IMR-90 (cell line): ENCODE measurements around the gene KRT6C. TPM values are rescaled to one million over a fixed set of nuclear protein-coding genes. Genes with fewer than 3 reads are reported as not detected.

Experiments used
- ATAC-seq: fragments of 200-7000 bp; cut with Tn5 transposase; 2 replicates; pipeline ENCODE4 v1.9.1; 2020; ENCODE audit warnings: low read depth, mild to moderate bottlenecking, moderate library complexity
- BruUV-seq: library from RNA; stranded (reverse); fragments of 400-500 nt; replicated peaks from 2 replicates; lab custom pipeline; 2021; lab: Mats Ljungman, UMichigan
- CTCF ChIA-PET: fragments of 300-600 bp; formaldehyde crosslinking; extraction: SDS; loops from one replicate; lab custom pipeline; 2021; ENCODE audit warnings: antibody characterized with exemption; lab: Yijun Ruan, JAX
- POLR2A ChIA-PET: fragments of 300-600 bp; sonication (Branson Sonifier 250); formaldehyde crosslinking; loops from one replicate; lab custom pipeline; 2022; ENCODE audit warnings: antibody characterized with exemption; ENCODE audit not compliant: unreplicated experiment; lab: Charles Lee
- DNase-seq: peaks from one replicate; pipeline ENCODE4 v3.0.0; 2013
- H2AFZ ChIP-seq: replicated peaks from 2 replicates; pipeline ENCODE3; 2013; ENCODE audit warnings: low read length, mild to moderate bottlenecking; ENCODE audit not compliant: poor library complexity
- H2AK5ac ChIP-seq: 2 replicates; pipeline ENCODE4 v1.6.1; 2013; ENCODE audit warnings: low read depth, low read length, inconsistent platforms
- H2AK9ac ChIP-seq: replicated peaks from 2 replicates; pipeline ENCODE3; 2013; ENCODE audit warnings: mild to moderate bottlenecking, low read depth, low read length, moderate library complexity; ENCODE audit not compliant: poor library complexity
- H2BK120ac ChIP-seq: 2 replicates; pipeline ENCODE4 v1.6.1; 2013; ENCODE audit warnings: low read depth, low read length, inconsistent platforms
- H2BK15ac ChIP-seq: 3 replicates; pipeline ENCODE4 v1.6.1; 2013; ENCODE audit warnings: low read depth, low read length, inconsistent platforms
- H2BK20ac ChIP-seq: 2 replicates; pipeline ENCODE4 v1.6.1; 2013; ENCODE audit warnings: low read depth, mild to moderate bottlenecking, inconsistent platforms, low read length, moderate library complexity
- H2BK5ac ChIP-seq: 2 replicates; pipeline ENCODE4 v1.6.1; 2013; ENCODE audit warnings: mild to moderate bottlenecking, low read depth, low read length, inconsistent platforms; ENCODE audit not compliant: poor library complexity, severe bottlenecking
- H3K14ac ChIP-seq: replicated peaks from 2 replicates; pipeline ENCODE4 v1.6.1; 2013; ENCODE audit warnings: low read depth, low read length, inconsistent platforms
- H3K18ac ChIP-seq: 2 replicates; pipeline ENCODE4 v1.6.1; 2013; ENCODE audit warnings: low read depth, low read length, control low read depth
- H3K23ac ChIP-seq: 2 replicates; pipeline ENCODE4 v1.6.1; 2013; ENCODE audit warnings: low read depth, low read length, inconsistent platforms
- H3K27ac ChIP-seq: 2 replicates; pipeline ENCODE4 v1.5.1; 2013; ENCODE audit warnings: mild to moderate bottlenecking, control low read depth, low read length; ENCODE audit not compliant: insufficient read depth
- H3K27me3 ChIP-seq: 2 replicates; pipeline ENCODE4 v1.6.1; 2013; ENCODE audit warnings: low read length; ENCODE audit not compliant: control insufficient read depth, insufficient read depth
- H3K36me3 ChIP-seq: 2 replicates; pipeline ENCODE4 v1.6.1; 2013; ENCODE audit warnings: low read length, mixed read lengths; ENCODE audit not compliant: control insufficient read depth, insufficient read depth
- H3K4ac ChIP-seq: 2 replicates; pipeline ENCODE4 v1.6.1; 2013; ENCODE audit warnings: low read depth, low read length, inconsistent platforms
- H3K4me1 ChIP-seq: 2 replicates; pipeline ENCODE4 v1.6.1; 2013; ENCODE audit warnings: low read length, mixed read lengths; ENCODE audit not compliant: control insufficient read depth, insufficient read depth
- H3K4me2 ChIP-seq: 2 replicates; pipeline ENCODE4 v1.6.1; 2013; ENCODE audit warnings: low read depth, mild to moderate bottlenecking, control low read depth, low read length, moderate library complexity
- H3K4me3 ChIP-seq: 2 replicates; pipeline ENCODE4 v1.5.1; 2013; ENCODE audit warnings: low read depth, mild to moderate bottlenecking, control low read depth, low read length, moderate library complexity; ENCODE audit not compliant: insufficient read depth
- H3K56ac ChIP-seq: 2 replicates; pipeline ENCODE4 v1.6.1; 2013; ENCODE audit warnings: low read length, inconsistent platforms; ENCODE audit not compliant: insufficient read depth; ENCODE audit errors: extremely low read depth
- H3K79me1 ChIP-seq, 2 experiments: 2 replicates each; pipeline ENCODE4 v1.6.1; 2013; ENCODE audit warnings: low read length in 2 of 2, inconsistent platforms in 1 of 2, low read depth in 1 of 2
- H3K9ac ChIP-seq: 2 replicates; pipeline ENCODE4 v1.6.1; 2013; ENCODE audit warnings: low read depth, low read length, control low read depth
- H3K9me1 ChIP-seq: 2 replicates; pipeline ENCODE4 v1.6.1; 2013; ENCODE audit warnings: low read length, inconsistent platforms; ENCODE audit not compliant: insufficient read depth
- H3K9me3 ChIP-seq: 2 replicates; pipeline ENCODE4 v1.6.1; 2013; ENCODE audit warnings: low read length; ENCODE audit not compliant: control insufficient read depth, insufficient read depth
- H4K20me1 ChIP-seq: 2 replicates; pipeline ENCODE4 v1.6.1; 2013; ENCODE audit warnings: low read length, inconsistent platforms; ENCODE audit not compliant: insufficient read depth
- H4K5ac ChIP-seq: 2 replicates; pipeline ENCODE4 v1.6.1; 2013; ENCODE audit warnings: mild to moderate bottlenecking, low read depth, low read length, control low read depth
- H4K8ac ChIP-seq, 2 experiments: 2 replicates each; pipeline ENCODE4 v1.6.1; 2013; ENCODE audit warnings: low read depth in 2 of 2, low read length in 2 of 2, control low read depth in 1 of 2, inconsistent platforms in 1 of 2
- H4K91ac ChIP-seq: 2 replicates; pipeline ENCODE4 v1.6.1; 2013; ENCODE audit warnings: low read depth, low read length, inconsistent platforms; ENCODE audit not compliant: insufficient read depth
- BHLHE40 ChIP-seq: fragments of 150-350 bp; IDR thresholded peaks from 2 replicates; pipeline ENCODE4 v1.6.1; 2016; ENCODE audit warnings: mild to moderate bottlenecking, low read depth, low read length
- CEBPB ChIP-seq: IDR thresholded peaks from 2 replicates; pipeline ENCODE4 v1.6.1; 2012; ENCODE audit warnings: low read depth, low read length, improper control_type of control experiment
- CHD1 ChIP-seq: IDR thresholded peaks from 2 replicates; pipeline ENCODE4 v1.6.1; 2012; ENCODE audit warnings: low read depth, low read length, improper control_type of control experiment
- FOS ChIP-seq: fragments of 150-350 bp; IDR thresholded peaks from 2 replicates; pipeline ENCODE4 v1.6.1; 2016; ENCODE audit warnings: low read depth, low read length
- MAFK ChIP-seq: IDR thresholded peaks from 2 replicates; pipeline ENCODE4 v1.6.1; 2012; ENCODE audit warnings: low read depth, low read length, improper control_type of control experiment
- MAZ ChIP-seq: IDR thresholded peaks from 2 replicates; pipeline ENCODE4 v1.6.1; 2012; ENCODE audit warnings: low read depth, mild to moderate bottlenecking, low read length, improper control_type of control experiment, moderate library complexity, borderline replicate concordance
- MXI1 ChIP-seq: IDR thresholded peaks from 2 replicates; pipeline ENCODE4 v1.6.1; 2012; ENCODE audit warnings: low read depth, mild to moderate bottlenecking, low read length, moderate library complexity, borderline replicate concordance
- NFE2L2 ChIP-seq: fragments of 150-350 bp; IDR thresholded peaks from 2 replicates; pipeline ENCODE4 v1.6.1; 2016; ENCODE audit warnings: low read depth, mild to moderate bottlenecking, low read length
- POLR2A ChIP-seq: IDR thresholded peaks from 2 replicates; pipeline ENCODE4 v1.6.1; 2012; ENCODE audit warnings: mild to moderate bottlenecking, low read depth, low read length
- RAD21 ChIP-seq: IDR thresholded peaks from 2 replicates; pipeline ENCODE4 v1.6.1; 2012; ENCODE audit warnings: low read length, improper control_type of control experiment
- RCOR1 ChIP-seq: IDR thresholded peaks from 2 replicates; pipeline ENCODE4 v1.6.1; 2012; ENCODE audit warnings: mild to moderate bottlenecking, low read length, improper control_type of control experiment; ENCODE audit not compliant: insufficient replicate concordance
- RFX5 ChIP-seq: IDR thresholded peaks from 2 replicates; pipeline ENCODE4 v1.8.0; 2012; ENCODE audit warnings: low read depth, mild to moderate bottlenecking, low read length, moderate library complexity
- SMC3 ChIP-seq: fragments of 150-350 bp; IDR thresholded peaks from 2 replicates; pipeline ENCODE4 v1.6.1; 2016; ENCODE audit warnings: low read depth, mild to moderate bottlenecking, antibody characterized with exemption, low read length, moderate library complexity
- WGBS, 2 experiments: methylation state at CpG; one replicate each; pipeline versions ENCODE4 v1.1.5 to v1.1.7; 2013; ENCODE audit warnings: missing lambda C conversion rate in 2 of 2; ENCODE audit not compliant: insufficient read length in 1 of 2; ENCODE audit errors: extremely low coverage in 2 of 2; 5-methylcytosine and 5-hydroxymethylcytosine counted together
- dilution Hi-C: fragments of 300-500 bp; cut with HindIII; formaldehyde crosslinking; loops from one replicate; pipeline ENCODE4 v1.14.3; 2018; ENCODE audit warnings: low sequenced_read_pairs; ENCODE audit not compliant: unreplicated experiment
- in situ Hi-C: fragments of 300-500 bp; cut with MboI; formaldehyde crosslinking; loops from 3 replicates; pipeline ENCODE4 v1.14.3; 2019; ENCODE audit warnings: low sequenced_read_pairs, inconsistent platforms, mixed read lengths
- intact Hi-C: fragments of 100-400 bp; cut with micrococcal nuclease; formaldehyde crosslinking; loops from 2 replicates; pipeline ENCODE4 v1.10.0; 2022
- polyA plus RNA-seq, 3 experiments: library from polyadenylated mRNA; depleted of rRNA; stranded (reverse); fragments of >200 nt; gene quantifications; 2 replicates each; pipeline ENCODE4 v1.2.3, GENCODE V29; 2012; ENCODE audit warnings: low replicate concordance in 1 of 3
- total RNA-seq: library from RNA; depleted of rRNA; stranded (reverse); fragments of >200 nt; gene quantifications from 2 replicates; pipeline ENCODE4 v1.2.3, GENCODE V29; 2012
- TF ChIP-seq, protein P1 (sequence below): fragments of 150-350 bp; IDR thresholded peaks from 2 replicates; pipeline ENCODE4 v1.6.1; 2017; ENCODE audit warnings: mild to moderate bottlenecking, antibody characterized with exemption, low read length, low read depth
- TF ChIP-seq, protein P2 (sequence below): fragments of 150-350 bp; IDR thresholded peaks from 2 replicates; pipeline ENCODE4 v1.6.1; 2016; ENCODE audit warnings: low read depth, mild to moderate bottlenecking, low read length, moderate library complexity, borderline replicate concordance
- TF ChIP-seq, protein P3 (sequence below): conservative IDR thresholded peaks from 2 replicates; pipeline ENCODE4 v1.5.1; 2012; ENCODE audit warnings: mild to moderate bottlenecking, low read depth, low read length, improper control_type of control experiment

Gene KRT6C
- total and polyA plus RNA-seq, 2 of the 4 experiments (the other 2 are of a cell fraction) = not detected

DNA sequence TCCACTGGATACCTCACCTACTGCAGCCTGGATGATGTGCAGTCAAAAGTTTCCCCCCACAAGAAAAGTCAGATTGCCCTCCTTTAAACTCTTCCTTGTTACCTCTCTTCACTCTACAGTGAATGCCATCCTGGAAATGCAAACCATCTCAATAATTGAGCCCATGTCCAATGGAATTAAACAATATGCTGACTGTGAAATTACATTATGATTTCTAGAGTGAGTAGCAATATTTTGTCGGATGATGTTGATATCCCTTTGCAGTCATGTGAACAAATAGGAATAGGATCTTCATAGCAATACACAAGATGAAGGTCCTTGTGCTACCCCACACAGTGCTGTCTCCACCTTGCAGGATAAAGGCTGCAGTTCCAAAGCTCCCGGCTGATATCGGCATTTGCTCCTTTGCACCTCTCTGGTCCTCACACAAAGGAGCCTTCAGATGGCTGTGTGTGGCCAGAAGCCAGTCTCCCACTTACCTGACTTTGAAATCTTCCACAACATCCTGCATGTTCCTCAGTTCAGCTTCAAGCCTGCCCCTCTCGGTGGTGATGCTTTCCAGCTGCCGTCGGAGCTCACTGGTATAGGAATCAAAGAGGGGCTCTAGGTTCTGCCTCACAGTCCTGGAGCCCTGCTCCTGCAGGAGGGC, 40.9 kb downstream of the KRT6C start:
- ChIA-PET CTCF (no interaction called here), POLR2A (no interaction called here)
- Histone ChIP-seq H3K9me3 (no peaks in the 10 kb centered on the region), H3K4ac (no peak overlapping the region), H4K5ac (no peak overlapping the region), H3K9me1 (no peaks in the 10 kb centered on the region), H3K27ac (no peak overlapping the region), H3K4me2 (no peak overlapping the region), H3K4me1 (no peaks in the 10 kb centered on the region), H2BK15ac (no peak overlapping the region), H2BK20ac (no peak overlapping the region), H3K9ac (no peak overlapping the region), H2AK5ac (no peak overlapping the region), H3K56ac (no peak overlapping the region), H3K4me3 (no peak overlapping the region), H3K79me1 (no peaks in the 10 kb centered on the region), H4K91ac (no peak overlapping the region), H3K18ac (no peak overlapping the region), H2BK120ac (no peak overlapping the region), H2AK9ac (no peak overlapping the region), H3K14ac (no peak overlapping the region), H2BK5ac (no peak overlapping the region), H3K23ac (no peak overlapping the region), H3K27me3 (peaks cover 38% of the 10 kb centered on the region), H4K20me1 (no peaks in the 10 kb centered on the region), H2AFZ (no peak overlapping the region), H4K8ac (no peak overlapping the region), H3K36me3 (no peaks in the 10 kb centered on the region)
- intact Hi-C loops = no loop called here
- dilution Hi-C loops = no loop called here
- WGBS, 2 experiments = 83% methylated on average over 2 of the region's 6 CpGs; no CpG with 5 or more reads in 1 of the 2 experiments
- DNase-seq (no peak), ATAC-seq (no peak)
- no peak for TF ChIP-seq CHD1
- TF ChIP-seq MXI1 = no peak
- TF ChIP-seq MAFK = no peak
- TF ChIP-seq POLR2A = no peak
- no peak for TF ChIP-seq SMC3
- TF ChIP-seq, protein P1, sequence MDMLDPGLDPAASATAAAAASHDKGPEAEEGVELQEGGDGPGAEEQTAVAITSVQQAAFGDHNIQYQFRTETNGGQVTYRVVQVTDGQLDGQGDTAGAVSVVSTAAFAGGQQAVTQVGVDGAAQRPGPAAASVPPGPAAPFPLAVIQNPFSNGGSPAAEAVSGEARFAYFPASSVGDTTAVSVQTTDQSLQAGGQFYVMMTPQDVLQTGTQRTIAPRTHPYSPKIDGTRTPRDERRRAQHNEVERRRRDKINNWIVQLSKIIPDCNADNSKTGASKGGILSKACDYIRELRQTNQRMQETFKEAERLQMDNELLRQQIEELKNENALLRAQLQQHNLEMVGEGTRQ = no peak
- no peak for TF ChIP-seq BHLHE40
- TF ChIP-seq RFX5 = no peak
- no peak for TF ChIP-seq RCOR1
- TF ChIP-seq FOS = no peak
- TF ChIP-seq RAD21 = no peak
- TF ChIP-seq, protein P2, sequence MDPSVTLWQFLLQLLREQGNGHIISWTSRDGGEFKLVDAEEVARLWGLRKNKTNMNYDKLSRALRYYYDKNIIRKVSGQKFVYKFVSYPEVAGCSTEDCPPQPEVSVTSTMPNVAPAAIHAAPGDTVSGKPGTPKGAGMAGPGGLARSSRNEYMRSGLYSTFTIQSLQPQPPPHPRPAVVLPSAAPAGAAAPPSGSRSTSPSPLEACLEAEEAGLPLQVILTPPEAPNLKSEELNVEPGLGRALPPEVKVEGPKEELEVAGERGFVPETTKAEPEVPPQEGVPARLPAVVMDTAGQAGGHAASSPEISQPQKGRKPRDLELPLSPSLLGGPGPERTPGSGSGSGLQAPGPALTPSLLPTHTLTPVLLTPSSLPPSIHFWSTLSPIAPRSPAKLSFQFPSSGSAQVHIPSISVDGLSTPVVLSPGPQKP = no peak
- no peak for TF ChIP-seq CEBPB
- TF ChIP-seq, protein P3, sequence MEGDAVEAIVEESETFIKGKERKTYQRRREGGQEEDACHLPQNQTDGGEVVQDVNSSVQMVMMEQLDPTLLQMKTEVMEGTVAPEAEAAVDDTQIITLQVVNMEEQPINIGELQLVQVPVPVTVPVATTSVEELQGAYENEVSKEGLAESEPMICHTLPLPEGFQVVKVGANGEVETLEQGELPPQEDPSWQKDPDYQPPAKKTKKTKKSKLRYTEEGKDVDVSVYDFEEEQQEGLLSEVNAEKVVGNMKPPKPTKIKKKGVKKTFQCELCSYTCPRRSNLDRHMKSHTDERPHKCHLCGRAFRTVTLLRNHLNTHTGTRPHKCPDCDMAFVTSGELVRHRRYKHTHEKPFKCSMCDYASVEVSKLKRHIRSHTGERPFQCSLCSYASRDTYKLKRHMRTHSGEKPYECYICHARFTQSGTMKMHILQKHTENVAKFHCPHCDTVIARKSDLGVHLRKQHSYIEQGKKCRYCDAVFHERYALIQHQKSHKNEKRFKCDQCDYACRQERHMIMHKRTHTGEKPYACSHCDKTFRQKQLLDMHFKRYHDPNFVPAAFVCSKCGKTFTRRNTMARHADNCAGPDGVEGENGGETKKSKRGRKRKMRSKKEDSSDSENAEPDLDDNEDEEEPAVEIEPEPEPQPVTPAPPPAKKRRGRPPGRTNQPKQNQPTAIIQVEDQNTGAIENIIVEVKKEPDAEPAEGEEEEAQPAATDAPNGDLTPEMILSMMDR = no peak
- no peak for TF ChIP-seq MAZ
- no peak for TF ChIP-seq NFE2L2
- in situ Hi-C loops = no loop called here
- no TSS peak for BruUV-seq
